HEK293 (cell line): ENCODE results near the gene CPD.
"Not testable (repeated sequence)": the region's sequence is repeated elsewhere in the genome, so short reads cannot be mapped to it uniquely, and the experiment has no call there.

Experiments used
- TRIM28 ChIP-seq: IDR thresholded peaks from 2 replicates; pipeline ENCODE4 v1.6.1; 2011; ENCODE audit warnings: low read length, control low read depth, borderline replicate concordance
- ZNF274 ChIP-seq, 2 experiments: fragments of 200-500 bp in 1 of 2; fragments of 450-650 bp in 1 of 2; sonication (Bioruptor generic) in 1 of 2; formaldehyde crosslinking in 1 of 2; IDR thresholded peaks; 2 replicates each; pipeline versions ENCODE4 v1.5.1 to v1.6.1; 2014 to 2016; ENCODE audit warnings: borderline replicate concordance in 1 of 2, inconsistent platforms in 1 of 2, low read length in 1 of 2, missing biosample characterization in 1 of 2, missing genetic modification characterization in 1 of 2
- TF ChIP-seq, protein P1 (sequence below): fragments of 450-650 bp; formaldehyde crosslinking; IDR thresholded peaks from 2 replicates; pipeline ENCODE4 v1.5.1; 2016; ENCODE audit warnings: missing biosample characterization, missing genetic modification characterization

DNA sequence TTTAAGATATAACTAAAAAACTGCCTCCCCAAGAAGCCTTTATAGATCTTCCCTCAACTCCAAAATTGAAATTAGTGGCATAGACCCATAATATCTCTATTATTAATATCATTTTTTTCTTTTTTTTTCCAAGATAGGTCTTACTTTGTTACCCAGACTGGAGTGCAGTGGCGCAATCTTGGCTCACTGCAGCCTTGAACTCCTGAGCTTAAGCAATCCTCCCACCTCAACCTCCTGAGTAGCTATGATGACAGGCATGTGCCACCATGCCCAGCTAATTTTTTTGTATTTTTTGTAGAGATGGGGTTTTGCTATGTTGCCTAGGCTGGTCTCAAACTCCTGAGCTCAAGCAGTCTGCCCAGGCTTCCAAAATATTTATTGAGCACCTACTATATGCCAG lies 39.3 kb downstream of the CPD start:
- TF ChIP-seq, protein P1, sequence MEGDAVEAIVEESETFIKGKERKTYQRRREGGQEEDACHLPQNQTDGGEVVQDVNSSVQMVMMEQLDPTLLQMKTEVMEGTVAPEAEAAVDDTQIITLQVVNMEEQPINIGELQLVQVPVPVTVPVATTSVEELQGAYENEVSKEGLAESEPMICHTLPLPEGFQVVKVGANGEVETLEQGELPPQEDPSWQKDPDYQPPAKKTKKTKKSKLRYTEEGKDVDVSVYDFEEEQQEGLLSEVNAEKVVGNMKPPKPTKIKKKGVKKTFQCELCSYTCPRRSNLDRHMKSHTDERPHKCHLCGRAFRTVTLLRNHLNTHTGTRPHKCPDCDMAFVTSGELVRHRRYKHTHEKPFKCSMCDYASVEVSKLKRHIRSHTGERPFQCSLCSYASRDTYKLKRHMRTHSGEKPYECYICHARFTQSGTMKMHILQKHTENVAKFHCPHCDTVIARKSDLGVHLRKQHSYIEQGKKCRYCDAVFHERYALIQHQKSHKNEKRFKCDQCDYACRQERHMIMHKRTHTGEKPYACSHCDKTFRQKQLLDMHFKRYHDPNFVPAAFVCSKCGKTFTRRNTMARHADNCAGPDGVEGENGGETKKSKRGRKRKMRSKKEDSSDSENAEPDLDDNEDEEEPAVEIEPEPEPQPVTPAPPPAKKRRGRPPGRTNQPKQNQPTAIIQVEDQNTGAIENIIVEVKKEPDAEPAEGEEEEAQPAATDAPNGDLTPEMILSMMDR (tag by site-specific recombination) = not testable (repeated sequence)
- TF ChIP-seq TRIM28; ZNF274 (IDR thresholded peaks at IDR 0.05; ENCODE audit: low read length); ZNF274 (tag by site-specific recombination; IDR thresholded peaks at IDR 0.05; ENCODE audit: borderline replicate concordance): not testable (repeated sequence)
